Measurements from ENCODE around the gene SAP30BP.

GRCh38 chr17:75622076-75622475, 45.1 kb upstream of the SAP30BP start:
- TF ChIP-seq POLR2A (IDR thresholded peaks at IDR 0.05) (no peak), POLR2AphosphoS5 (IDR thresholded peaks at IDR 0.05) (no peak), CTCF (IDR thresholded peaks at IDR 0.05) (no peak)

Data from suprapubic skin (tissue), 4 donors.